Neural crest cell (in vitro differentiated cells): Measurements from ENCODE around the gene FAM162A. TPM values are rescaled to one million over a fixed set of nuclear protein-coding genes. Genes with fewer than 3 reads are reported as not detected.

Experiments used
- DNase-seq: peaks from one replicate; pipeline ENCODE4 v3.0.0; 2021; ENCODE audit warnings: low read depth, mixed read lengths, low spot score
- H3K27ac Mint-ChIP-seq: one replicate; pipeline ENCODE4 v1.8.0; 2021; ENCODE audit warnings: mild to moderate bottlenecking, mixed read lengths; ENCODE audit not compliant: unreplicated experiment
- H3K27me3 Mint-ChIP-seq: 2 replicates; pipeline ENCODE4 v1.8.0; 2021; ENCODE audit warnings: low read depth, mild to moderate bottlenecking, mixed read lengths
- H3K36me3 Mint-ChIP-seq: 2 replicates; pipeline ENCODE4 v1.8.0; 2021; ENCODE audit warnings: low read depth, mild to moderate bottlenecking, mixed read lengths
- H3K4me1 Mint-ChIP-seq: 2 replicates; pipeline ENCODE4 v1.8.0; 2021; ENCODE audit warnings: mixed read lengths
- H3K4me3 Mint-ChIP-seq: one replicate; pipeline ENCODE4 v1.8.0; 2021; ENCODE audit warnings: mild to moderate bottlenecking, mixed read lengths
- H3K9me3 Mint-ChIP-seq: 2 replicates; pipeline ENCODE4 v1.8.0; 2021; ENCODE audit warnings: mixed read lengths
- total RNA-seq: library from RNA; stranded (reverse); gene quantifications from 2 replicates; pipeline ENCODE4 v1.2.1, GENCODE V29; 2021
- TF ChIP-seq, protein P1 (sequence below): fragments of 200-600 bp; sonication (generic); conservative IDR thresholded peaks from 2 replicates; pipeline ENCODE4 v1.5.0; 2021; ENCODE audit warnings: antibody characterized with exemption, mild to moderate bottlenecking

FAM162A gene
- total RNA-seq, 1 donor from 2014 or later: 22.2 TPM

DNA sequence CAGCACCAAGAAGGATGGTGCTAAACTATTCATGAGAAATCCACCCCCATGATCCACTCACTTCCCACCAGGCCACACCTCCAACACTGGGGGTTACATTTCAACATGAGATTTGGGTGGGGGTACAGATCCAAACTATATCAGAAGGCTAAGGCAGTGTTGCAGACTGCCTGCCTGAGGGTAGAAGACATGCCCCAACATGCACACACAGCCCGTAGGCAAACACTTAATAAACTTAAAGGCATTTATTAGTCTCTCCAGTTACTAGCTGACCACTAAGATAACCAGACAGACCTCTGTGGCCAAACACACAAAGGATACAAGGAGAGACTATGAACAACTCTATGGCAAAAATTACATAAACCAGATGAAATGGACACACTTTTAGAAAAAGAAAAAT is 10.2 kb downstream of the FAM162A start:
- TF ChIP-seq, protein P1, sequence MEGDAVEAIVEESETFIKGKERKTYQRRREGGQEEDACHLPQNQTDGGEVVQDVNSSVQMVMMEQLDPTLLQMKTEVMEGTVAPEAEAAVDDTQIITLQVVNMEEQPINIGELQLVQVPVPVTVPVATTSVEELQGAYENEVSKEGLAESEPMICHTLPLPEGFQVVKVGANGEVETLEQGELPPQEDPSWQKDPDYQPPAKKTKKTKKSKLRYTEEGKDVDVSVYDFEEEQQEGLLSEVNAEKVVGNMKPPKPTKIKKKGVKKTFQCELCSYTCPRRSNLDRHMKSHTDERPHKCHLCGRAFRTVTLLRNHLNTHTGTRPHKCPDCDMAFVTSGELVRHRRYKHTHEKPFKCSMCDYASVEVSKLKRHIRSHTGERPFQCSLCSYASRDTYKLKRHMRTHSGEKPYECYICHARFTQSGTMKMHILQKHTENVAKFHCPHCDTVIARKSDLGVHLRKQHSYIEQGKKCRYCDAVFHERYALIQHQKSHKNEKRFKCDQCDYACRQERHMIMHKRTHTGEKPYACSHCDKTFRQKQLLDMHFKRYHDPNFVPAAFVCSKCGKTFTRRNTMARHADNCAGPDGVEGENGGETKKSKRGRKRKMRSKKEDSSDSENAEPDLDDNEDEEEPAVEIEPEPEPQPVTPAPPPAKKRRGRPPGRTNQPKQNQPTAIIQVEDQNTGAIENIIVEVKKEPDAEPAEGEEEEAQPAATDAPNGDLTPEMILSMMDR: no peak
- DNase-seq: no peak
- peaks cover 3% of the 10 kb centered on the region for H3K4me1 Mint-ChIP-seq
- no peak overlapping the region for H3K27ac Mint-ChIP-seq
- no peak overlapping the region for H3K4me3 Mint-ChIP-seq
- H3K27me3 Mint-ChIP-seq: no peaks in the 10 kb centered on the region
- H3K9me3 Mint-ChIP-seq: no peaks in the 10 kb centered on the region
- H3K36me3 Mint-ChIP-seq: no peaks in the 10 kb centered on the region

DNA sequence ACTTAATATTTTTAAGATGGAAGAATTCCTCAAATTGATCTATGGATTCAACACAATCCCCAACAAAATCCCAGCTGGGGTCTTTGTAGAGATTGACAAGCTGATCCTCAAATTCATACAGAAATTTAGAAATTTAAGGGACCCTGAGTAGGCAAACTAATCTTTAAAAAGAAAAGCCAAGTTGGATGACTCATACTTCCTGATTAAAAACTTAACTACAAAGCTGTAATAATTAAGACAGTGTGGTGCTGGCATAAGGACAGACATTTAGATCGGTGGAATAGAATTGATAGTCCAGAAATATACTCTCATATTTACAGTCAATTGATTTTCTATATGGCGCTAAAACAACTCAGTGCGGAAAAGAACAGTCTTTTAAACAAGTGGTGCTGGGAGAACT is 11.6 kb downstream of the FAM162A start:
- no peak overlapping the region for H3K27ac Mint-ChIP-seq
- H3K9me3 Mint-ChIP-seq: no peaks in the 10 kb centered on the region
- no peaks in the 10 kb centered on the region for H3K36me3 Mint-ChIP-seq
- peaks cover 3% of the 10 kb centered on the region for H3K4me1 Mint-ChIP-seq
- no peak overlapping the region for H3K4me3 Mint-ChIP-seq
- H3K27me3 Mint-ChIP-seq: no peaks in the 10 kb centered on the region
- TF ChIP-seq, protein P1: no peak
- DNase-seq: no peak

DNA sequence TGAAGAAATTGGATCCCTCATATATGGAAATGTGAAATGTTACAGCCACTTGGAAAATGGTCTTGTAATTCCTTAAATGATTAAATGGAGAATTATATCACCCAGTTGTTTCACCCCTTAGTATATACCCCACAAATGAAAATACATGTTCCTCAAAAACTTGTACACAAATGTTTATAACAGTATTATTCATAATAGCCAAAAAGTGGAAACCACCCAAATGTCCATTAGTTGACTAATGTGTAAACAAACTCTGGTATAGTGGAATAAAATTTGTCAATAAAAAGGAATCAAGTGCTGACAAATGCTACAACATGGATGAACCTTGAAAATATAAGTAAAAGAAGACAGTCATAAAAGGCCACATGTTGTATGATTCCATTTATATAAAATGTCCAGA is 12.5 kb downstream of the FAM162A start:
- Mint-ChIP-seq H3K4me1 (peaks cover 3% of the 10 kb centered on the region), H3K27me3 (no peaks in the 10 kb centered on the region), H3K4me3 (no peak overlapping the region), H3K36me3 (no peaks in the 10 kb centered on the region), H3K9me3 (no peaks in the 10 kb centered on the region), H3K27ac (no peak overlapping the region)
- TF ChIP-seq, protein P1: no peak
- DNase-seq: no peak

DNA sequence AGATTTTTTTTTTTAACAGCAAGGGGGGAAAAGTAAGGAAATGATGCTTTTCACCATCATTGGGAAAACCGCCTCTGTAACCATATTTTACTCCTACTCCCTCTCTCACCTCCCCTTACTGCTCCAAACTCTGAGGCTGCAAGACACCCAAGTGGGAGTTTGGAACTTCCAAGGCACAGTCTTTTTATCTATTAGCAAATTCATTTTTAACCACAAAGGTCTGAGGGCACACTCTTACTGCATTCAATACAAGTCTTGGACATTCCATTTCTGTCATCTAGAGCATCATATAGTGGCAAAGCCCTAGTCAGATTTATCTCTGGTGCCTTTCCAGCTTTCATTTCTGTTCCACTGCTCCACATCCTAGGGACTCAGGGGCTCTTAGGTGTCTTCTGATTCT is 13.2 kb downstream of the FAM162A start:
- no peak overlapping the region for H3K27ac Mint-ChIP-seq
- TF ChIP-seq, protein P1: no peak
- H3K9me3 Mint-ChIP-seq: no peaks in the 10 kb centered on the region
- DNase-seq: no peak
- no peaks in the 10 kb centered on the region for H3K27me3 Mint-ChIP-seq
- peaks cover 3% of the 10 kb centered on the region for H3K4me1 Mint-ChIP-seq
- H3K36me3 Mint-ChIP-seq: no peaks in the 10 kb centered on the region
- no peak overlapping the region for H3K4me3 Mint-ChIP-seq

DNA sequence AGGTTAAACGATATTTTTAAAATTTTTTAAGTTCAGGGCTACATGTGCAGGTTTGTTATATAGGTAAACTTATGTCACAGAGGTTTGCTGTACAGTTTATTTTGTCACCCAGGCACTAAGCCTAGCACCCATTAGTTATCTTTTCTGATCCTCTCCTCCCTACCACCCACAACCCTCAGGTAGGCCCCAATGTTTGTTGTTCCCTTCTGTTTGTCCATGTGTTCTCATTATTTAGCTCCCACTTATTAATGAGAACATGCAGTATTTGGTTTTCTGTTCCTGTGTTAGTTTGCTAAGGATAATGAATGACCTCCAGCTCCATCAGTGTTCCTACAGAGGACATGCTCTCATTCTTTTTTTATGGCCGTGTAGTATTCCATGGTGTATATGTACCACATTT is 14.9 kb downstream of the FAM162A start:
- Mint-ChIP-seq H3K27ac (no peak overlapping the region), H3K9me3 (no peaks in the 10 kb centered on the region), H3K27me3 (no peaks in the 10 kb centered on the region), H3K36me3 (no peaks in the 10 kb centered on the region), H3K4me3 (no peak overlapping the region), H3K4me1 (no peaks in the 10 kb centered on the region)
- no peak for DNase-seq
- TF ChIP-seq, protein P1: no peak

DNA sequence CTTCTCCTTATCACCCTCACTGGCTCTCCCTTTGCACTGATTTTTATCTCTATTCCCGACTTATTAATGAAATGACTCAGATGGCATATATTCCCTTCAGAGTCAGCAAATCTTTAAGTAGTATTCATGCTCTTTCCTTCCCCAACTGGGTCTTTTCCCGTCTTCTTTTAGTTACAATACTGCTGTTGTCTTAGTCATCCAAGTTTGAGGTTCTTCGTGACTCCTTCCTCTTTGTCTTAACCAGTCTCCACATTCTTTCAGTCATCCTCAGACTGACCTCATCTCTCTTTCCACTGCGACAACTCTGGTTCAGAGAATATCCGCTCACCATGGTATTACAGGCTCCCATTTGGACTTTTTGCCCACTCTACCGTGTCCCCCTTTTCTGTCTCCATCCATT is 19.5 kb downstream of the FAM162A start:
- H3K4me3 Mint-ChIP-seq: no peak overlapping the region
- no peaks in the 10 kb centered on the region for H3K9me3 Mint-ChIP-seq
- no peaks in the 10 kb centered on the region for H3K36me3 Mint-ChIP-seq
- no peaks in the 10 kb centered on the region for H3K4me1 Mint-ChIP-seq
- H3K27ac Mint-ChIP-seq: no peak overlapping the region
- DNase-seq: no peak
- H3K27me3 Mint-ChIP-seq: no peaks in the 10 kb centered on the region
- TF ChIP-seq, protein P1: no peak
